GM19397 (cell line): ENCODE results near the gene TRIM67.

Experiments used
- ATAC-seq: cut with Tn5 transposase; IDR thresholded peaks from one replicate; pipeline ENCODE4 v1.9.1; 2021; ENCODE audit warnings: mild to moderate bottlenecking, moderate library complexity; ENCODE audit not compliant: unreplicated experiment

TRIM67 gene

GRCh38 chr1:231182317-231182716, 20.5 kb downstream of the TRIM67 start:
- ATAC-seq: no peak

- no peak for ATAC-seq
These were observed 22.1 kb downstream of the TRIM67 start for GRCh38 chr1:231183639-231184590.

DNA sequence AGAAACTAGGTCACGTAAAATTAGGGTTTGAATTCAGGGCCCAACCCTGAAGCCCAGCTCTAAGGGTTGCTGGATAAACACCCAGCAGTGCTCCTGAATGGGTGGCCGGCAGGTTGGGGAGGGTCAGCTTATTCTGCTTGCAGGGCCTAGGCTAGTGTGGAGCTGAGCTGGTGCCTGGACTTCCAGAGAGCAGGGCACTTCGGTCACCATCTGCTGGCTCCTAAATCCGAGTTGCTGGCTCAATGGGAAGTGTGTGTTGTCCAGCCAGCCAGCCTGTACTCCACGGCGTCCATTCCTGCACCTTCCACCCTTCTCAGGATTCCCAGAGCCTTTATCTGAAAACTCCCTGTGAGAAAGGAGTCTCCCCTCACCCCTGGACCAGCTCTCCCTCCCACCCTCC, 23.0 kb downstream of the TRIM67 start:
- ATAC-seq: no peak

- no peak for ATAC-seq
These were observed 23.5 kb downstream of the TRIM67 start for GRCh38 chr1:231185391-231185790.

- ATAC-seq: no peak
These were observed 24.7 kb downstream of the TRIM67 start for GRCh38 chr1:231186356-231187115.

DNA sequence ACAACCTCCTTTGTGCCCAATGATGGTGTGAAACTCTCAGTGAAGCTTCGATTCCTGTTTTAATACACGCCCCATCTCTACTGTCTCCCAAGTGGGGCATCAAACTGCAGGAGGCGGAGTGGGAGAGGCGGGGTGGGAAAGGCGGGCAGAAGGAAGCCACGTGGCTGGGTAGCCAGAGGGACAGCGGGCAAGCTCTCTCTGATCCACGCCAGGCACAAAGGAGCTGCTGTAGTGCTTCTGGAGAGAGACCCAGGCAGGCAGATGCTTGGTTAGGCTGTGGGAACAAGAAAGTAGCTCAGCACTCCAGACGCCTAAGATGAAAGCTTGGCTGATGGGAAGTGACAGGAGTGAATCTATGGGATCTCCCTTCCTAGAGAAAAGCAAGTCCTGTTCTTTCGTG, 25.7 kb downstream of the TRIM67 start:
- no peak for ATAC-seq

GRCh38 chr1:231188072-231188471, 26.2 kb downstream of the TRIM67 start:
- no peak for ATAC-seq

- ATAC-seq: no peak
These were observed 26.9 kb downstream of the TRIM67 start for GRCh38 chr1:231188768-231189167.

GRCh38 chr1:231189683-231190270, 27.9 kb downstream of the TRIM67 start:
- ATAC-seq: no peak

DNA sequence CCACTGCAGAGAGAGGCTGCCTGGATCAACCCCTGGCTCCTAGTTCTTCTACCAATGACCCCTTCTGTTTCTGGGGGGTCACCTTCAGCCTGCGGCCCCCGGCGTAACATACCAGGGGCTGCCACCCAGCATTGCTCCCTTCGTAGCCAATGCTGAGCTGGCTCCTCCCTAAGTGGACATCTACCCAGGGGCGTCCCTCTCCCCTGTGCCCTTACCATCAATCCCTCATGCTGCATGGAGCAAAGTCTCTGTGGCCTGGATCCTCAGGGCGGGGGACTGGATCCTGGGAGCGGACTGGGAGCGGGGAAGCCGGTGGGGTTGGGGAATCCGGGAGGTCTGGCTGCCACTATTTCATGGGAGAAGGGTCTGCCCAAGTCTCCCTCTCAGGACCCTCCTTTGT, 28.6 kb downstream of the TRIM67 start:
- ATAC-seq: no peak

DNA sequence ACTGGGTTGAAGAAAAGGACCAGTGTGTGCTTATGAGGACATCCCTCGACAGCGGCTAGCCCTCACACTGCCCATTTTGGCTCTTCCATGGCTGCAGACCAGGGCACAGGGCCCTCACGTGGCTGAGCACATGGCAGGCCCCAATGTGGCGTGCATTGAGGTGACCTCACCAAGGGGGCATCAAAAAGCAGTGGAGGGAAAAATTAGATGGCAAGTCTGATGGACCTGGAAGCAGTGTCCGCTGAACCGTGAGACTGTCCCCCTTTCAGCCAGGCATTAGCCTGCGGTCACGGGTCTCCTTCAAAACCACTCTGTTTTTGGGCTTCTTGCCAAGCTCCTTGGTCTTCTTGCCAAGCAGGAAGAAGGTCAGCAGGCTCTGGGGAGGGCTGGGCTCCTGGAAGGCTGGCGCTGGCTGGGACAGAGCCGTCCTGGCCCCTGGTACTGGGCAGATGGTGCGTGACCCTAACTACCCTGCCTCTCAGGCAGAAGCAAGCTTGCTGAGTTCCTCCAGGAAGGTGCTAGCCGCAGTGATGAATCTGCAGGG, 30.8 kb downstream of the TRIM67 start:
- ATAC-seq: no peak

DNA sequence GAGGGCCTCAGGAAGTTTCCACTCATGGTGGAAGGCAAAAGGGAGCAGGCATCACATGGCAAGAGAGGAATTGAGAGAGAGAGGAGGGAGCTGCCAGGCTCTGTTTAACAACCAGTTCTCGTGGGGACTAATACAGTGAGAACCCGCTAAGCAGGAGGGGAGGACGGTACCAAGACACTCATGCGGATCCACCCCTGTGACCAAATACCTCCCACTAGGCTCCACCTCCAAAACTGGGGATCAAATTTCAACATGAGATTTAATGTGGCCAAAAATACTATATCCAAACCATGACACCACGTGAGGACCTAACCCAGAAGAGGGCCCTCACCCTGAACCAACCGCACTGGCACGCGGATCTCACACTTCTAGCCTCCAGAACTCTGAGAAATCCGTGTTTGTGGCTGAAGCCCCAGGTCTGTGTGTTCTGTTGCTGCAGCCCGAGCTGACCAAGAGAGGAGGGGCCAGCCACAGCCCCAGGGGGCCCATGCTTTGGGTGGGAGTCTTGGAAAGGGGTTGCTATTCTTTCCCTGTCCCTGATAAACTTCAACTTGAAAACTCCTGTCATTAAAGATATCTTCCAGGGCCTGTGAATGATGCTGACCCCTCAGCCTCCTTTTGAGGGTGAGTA, 32.0 kb downstream of the TRIM67 start:
- ATAC-seq: no peak

DNA sequence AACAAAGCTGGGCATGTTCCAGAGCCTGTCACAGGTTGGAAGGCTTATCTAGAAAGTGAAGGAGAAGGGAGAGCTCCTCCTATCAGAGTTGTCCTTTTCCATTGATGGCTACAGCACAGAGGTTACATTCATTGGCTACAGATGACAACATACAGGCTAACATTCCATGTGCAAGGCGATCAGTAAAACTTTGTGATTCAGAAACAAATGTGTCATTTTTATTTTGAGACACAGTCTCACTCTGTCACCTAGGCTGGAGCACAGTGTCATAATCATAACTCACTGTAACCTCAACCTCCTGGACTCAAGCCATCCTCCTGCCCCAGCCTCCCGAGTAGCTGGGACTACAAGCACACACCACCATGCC, 32.6 kb downstream of the TRIM67 start:
- ATAC-seq: no peak

DNA sequence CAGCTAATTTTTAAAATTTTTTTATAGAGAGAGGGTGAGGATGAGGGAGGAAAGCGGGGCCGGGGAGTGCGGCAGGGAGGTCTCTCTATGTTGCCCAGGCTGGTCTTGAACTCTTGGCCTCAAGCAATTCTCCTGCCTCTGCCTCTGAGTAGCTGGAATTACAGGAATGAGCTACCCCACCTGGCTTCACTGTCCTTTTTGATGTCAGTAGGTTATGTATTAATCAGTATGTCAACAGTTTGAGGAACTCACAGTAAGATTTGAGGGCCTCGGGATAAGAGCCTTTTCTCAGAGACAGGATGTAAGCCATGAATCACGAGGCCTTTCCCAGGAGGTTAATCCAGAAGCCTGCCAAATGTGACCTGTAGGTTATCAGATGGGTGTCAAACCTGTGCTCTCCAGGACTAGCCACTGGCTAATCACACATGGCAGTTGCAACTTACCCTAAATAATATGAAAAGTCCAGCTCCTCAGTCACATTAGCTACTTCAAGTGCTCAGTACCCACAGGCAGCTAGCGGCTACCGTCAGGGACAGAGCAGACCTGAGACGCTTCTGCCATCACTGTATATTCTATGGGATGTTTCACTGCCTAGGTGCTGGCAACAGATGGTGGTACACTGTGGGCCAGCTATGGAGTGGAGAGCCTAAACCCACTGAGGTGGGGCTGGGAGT, 33.1 kb downstream of the TRIM67 start:
- no peak for ATAC-seq

DNA sequence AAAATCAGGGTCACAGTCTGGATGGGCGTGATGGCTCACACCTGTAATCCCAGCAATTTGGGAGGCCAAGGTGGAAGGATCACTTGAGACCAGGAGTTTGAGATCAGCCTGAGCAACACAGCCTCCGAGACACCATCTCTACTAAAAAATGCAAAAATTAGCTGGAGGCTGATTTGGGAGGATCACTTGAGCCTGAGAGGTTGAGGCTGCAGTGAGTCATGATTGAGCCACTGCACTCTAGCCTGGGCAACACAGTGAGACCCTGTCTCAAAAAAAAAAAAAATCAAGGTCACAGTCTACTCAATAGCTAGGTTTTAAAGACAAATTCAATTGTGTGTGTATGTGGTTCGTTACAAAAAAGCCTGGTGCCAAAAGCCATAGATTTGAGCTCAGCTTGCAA, 34.4 kb downstream of the TRIM67 start:
- no peak for ATAC-seq

- ATAC-seq: no peak
These were observed 34.9 kb downstream of the TRIM67 start for GRCh38 chr1:231196728-231197127.

GRCh38 chr1:231199868-231200267, 38.0 kb downstream of the TRIM67 start:
- no peak for ATAC-seq

- no peak for ATAC-seq
These were observed 38.7 kb downstream of the TRIM67 start for GRCh38 chr1:231200388-231201031.

- ATAC-seq: no peak
These were observed 39.6 kb downstream of the TRIM67 start for GRCh38 chr1:231201375-231201978.
